Loucy (cell line): Measurements from ENCODE around the gene UBE2L6.

Experiments
- H2AFZ ChIP-seq: fragments of 200-600 bp; sonication (generic); 2 replicates; pipeline ENCODE4 v1.6.0; 2016; ENCODE audit warnings: antibody characterized with exemption, mild to moderate bottlenecking, low read length, moderate library complexity
- H3F3A ChIP-seq: fragments of 200-600 bp; 2 replicates; pipeline ENCODE4 v1.6.0; 2016; ENCODE audit warnings: antibody characterized with exemption, low read depth, mild to moderate bottlenecking
- H3K27me3 ChIP-seq: fragments of 200-600 bp; sonication (generic); 2 replicates; pipeline ENCODE4 v1.6.1; 2014; ENCODE audit warnings: low read length, mild to moderate bottlenecking; ENCODE audit not compliant: insufficient read depth, poor library complexity, severe bottlenecking
- H3K36me3 ChIP-seq: fragments of 200-600 bp; sonication (generic); 2 replicates; pipeline ENCODE4 v1.6.1; 2016; ENCODE audit warnings: low read length; ENCODE audit not compliant: insufficient read depth
- H3K4me1 ChIP-seq: fragments of 200-600 bp; sonication (generic); 2 replicates; pipeline ENCODE4 v1.5.1; 2014; ENCODE audit warnings: low read length, mild to moderate bottlenecking; ENCODE audit not compliant: insufficient read depth, poor library complexity, severe bottlenecking
- H3K4me2 ChIP-seq: fragments of 200-600 bp; sonication (generic); 2 replicates; pipeline ENCODE4 v1.6.0; 2014; ENCODE audit warnings: antibody characterized with exemption, low read length, low read depth, mild to moderate bottlenecking; ENCODE audit not compliant: poor library complexity, severe bottlenecking
- H3K4me3 ChIP-seq: fragments of 200-600 bp; sonication (generic); 2 replicates; pipeline ENCODE4 v1.5.1; 2014; ENCODE audit warnings: low read length, mild to moderate bottlenecking, mixed read lengths; ENCODE audit not compliant: poor library complexity, severe bottlenecking
- H3K79me2 ChIP-seq: fragments of 200-600 bp; sonication (generic); 2 replicates; pipeline ENCODE4 v1.6.1; 2014; ENCODE audit warnings: low read length; ENCODE audit not compliant: insufficient read depth
- H3K9ac ChIP-seq: fragments of 200-600 bp; sonication (generic); 2 replicates; pipeline ENCODE4 v1.6.0; 2014; ENCODE audit warnings: mild to moderate bottlenecking, low read depth, low read length, moderate library complexity; ENCODE audit not compliant: poor library complexity, severe bottlenecking
- H3K9me2 ChIP-seq: fragments of 200-600 bp; sonication (generic); replicated peaks from 2 replicates; pipeline ENCODE4 v1.6.1; 2016; ENCODE audit warnings: low read depth, low read length, mixed read lengths
- H3K9me3 ChIP-seq: fragments of 200-600 bp; sonication (generic); 2 replicates; pipeline ENCODE4 v1.6.1; 2014; ENCODE audit warnings: mild to moderate bottlenecking, antibody characterized with exemption, low read length, low read depth; ENCODE audit not compliant: insufficient read depth
- H4K20me1 ChIP-seq: fragments of 200-600 bp; sonication (generic); 2 replicates; pipeline ENCODE4 v1.6.0; 2014; ENCODE audit warnings: antibody characterized with exemption, low read length, mild to moderate bottlenecking; ENCODE audit not compliant: insufficient read depth, poor library complexity, severe bottlenecking
- CTCF ChIP-seq: fragments of 200-600 bp; sonication (generic); conservative IDR thresholded peaks from 2 replicates; pipeline ENCODE4 v1.5.1; 2014; ENCODE audit warnings: mild to moderate bottlenecking, antibody characterized with exemption, low read length
- EZH2phosphoT487 ChIP-seq: fragments of 200-600 bp; IDR thresholded peaks from 2 replicates; pipeline ENCODE4 v1.6.1; 2018; ENCODE audit warnings: antibody characterized with exemption, mild to moderate bottlenecking, moderate library complexity, borderline replicate concordance

UBE2L6 gene

GRCh38 chr11:57571606-57572005, 4.1 kb upstream of the UBE2L6 start:
- peak overlapping the region; percentile 49 for H3K4me2 ChIP-seq
- H3F3A ChIP-seq = no peaks in the 10 kb centered on the region
- peaks cover 28% of the 10 kb centered on the region for H3K4me1 ChIP-seq
- peaks cover 8% of the 10 kb centered on the region for H3K79me2 ChIP-seq
- no peaks in the 10 kb centered on the region for H3K9me2 ChIP-seq
- no peaks in the 10 kb centered on the region for H3K27me3 ChIP-seq
- H3K4me3 ChIP-seq = peak overlapping the region; percentile 17
- H3K36me3 ChIP-seq = no peaks in the 10 kb centered on the region
- H4K20me1 ChIP-seq = no peaks in the 10 kb centered on the region
- TF ChIP-seq EZH2phosphoT487 = no peak
- no peak for TF ChIP-seq CTCF
- no peaks in the 10 kb centered on the region for H3K9me3 ChIP-seq
- peak overlapping the region; percentile 26 for H3K9ac ChIP-seq
- H2AFZ ChIP-seq = peak overlapping the region; percentile 85

- H4K20me1 ChIP-seq = peaks cover 4% of the 10 kb centered on the region
- no peaks in the 10 kb centered on the region for H3K36me3 ChIP-seq
- no peaks in the 10 kb centered on the region for H3K27me3 ChIP-seq
- H3K9ac ChIP-seq = peak overlapping the region; percentile 94
- no peaks in the 10 kb centered on the region for H3K9me2 ChIP-seq
- H2AFZ ChIP-seq = no peak overlapping the region
- H3K4me1 ChIP-seq = peaks cover 40% of the 10 kb centered on the region
- peak overlapping the region; percentile 68 for H3K4me2 ChIP-seq
- TF ChIP-seq CTCF (peak; percentile 97; the same call in 1 of the 2 replicates), EZH2phosphoT487 (no peak)
- no peaks in the 10 kb centered on the region for H3F3A ChIP-seq
- peak overlapping the region; percentile 87 for H3K4me3 ChIP-seq
- H3K79me2 ChIP-seq = peaks cover 37% of the 10 kb centered on the region
- H3K9me3 ChIP-seq = no peaks in the 10 kb centered on the region
Observed at GRCh38 chr11:57568330-57568766, 876 bp upstream of the UBE2L6 start.

GRCh38 chr11:57566905-57567514, 462 bp downstream of the UBE2L6 start:
- TF ChIP-seq EZH2phosphoT487 = no peak
- TF ChIP-seq CTCF = no peak
- H3K27me3 ChIP-seq = no peaks in the 10 kb centered on the region
- no peaks in the 10 kb centered on the region for H3K9me2 ChIP-seq
- H3K4me3 ChIP-seq = peak overlapping the region; percentile 87
- H3F3A ChIP-seq = no peaks in the 10 kb centered on the region
- no peaks in the 10 kb centered on the region for H3K36me3 ChIP-seq
- peaks cover 51% of the 10 kb centered on the region for H3K79me2 ChIP-seq
- peak overlapping the region; percentile 93 for H3K4me2 ChIP-seq
- peaks cover 42% of the 10 kb centered on the region for H3K4me1 ChIP-seq
- H3K9me3 ChIP-seq = no peaks in the 10 kb centered on the region
- peak overlapping the region; percentile 99 for H2AFZ ChIP-seq
- peaks cover 4% of the 10 kb centered on the region for H4K20me1 ChIP-seq
- H3K9ac ChIP-seq = peak overlapping the region; percentile 94
